ENCODE measurements around the gene CDK9.

DNA sequence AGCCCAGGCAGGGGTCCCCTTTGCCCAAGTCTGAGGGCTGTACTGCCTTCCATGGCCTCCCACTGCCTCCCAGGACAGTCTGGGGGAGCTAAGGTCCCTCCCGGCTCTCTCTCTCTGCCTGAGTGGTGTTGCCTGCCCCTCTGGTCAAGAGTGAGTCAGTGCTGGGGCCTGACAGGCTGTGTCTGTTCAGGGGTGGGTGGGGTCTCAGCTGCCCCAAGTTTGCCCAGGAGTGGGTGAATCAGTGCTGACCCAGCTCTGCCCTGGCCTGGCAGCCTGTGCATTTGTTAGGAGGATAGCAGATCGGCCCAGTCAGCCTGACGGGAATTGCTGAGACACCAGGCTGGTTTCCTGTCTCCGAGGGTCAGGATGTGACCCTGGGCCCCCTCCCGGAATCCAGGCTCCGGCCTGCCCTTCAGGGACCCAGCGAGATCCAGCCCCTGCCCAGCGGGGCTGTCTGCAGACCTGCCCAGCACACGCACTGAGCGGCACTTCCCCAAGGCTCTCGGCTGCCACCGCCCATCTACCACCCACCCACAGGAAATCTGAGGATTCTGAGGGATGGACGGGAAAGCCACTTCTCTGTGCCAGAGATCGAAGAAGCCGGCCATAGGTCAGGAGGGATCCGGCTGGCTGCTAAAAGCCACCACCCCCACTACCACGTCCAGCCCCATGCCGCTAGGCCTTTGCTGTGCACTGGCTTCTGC is 52.7 kb downstream of the CDK9 start:
- TF ChIP-seq GATA2 (IDR thresholded peaks at IDR 0.05; ENCODE audit: low read depth, low read length) (no peak), GATA3 (IDR thresholded peaks at IDR 0.05; ENCODE audit: low read depth, low read length) (no peak)
